ENCODE data around the gene ARPC5.

GRCh38 chr1:183596500-183596899 is 39.1 kb downstream of the ARPC5 start:
- TF ChIP-seq, protein P1, sequence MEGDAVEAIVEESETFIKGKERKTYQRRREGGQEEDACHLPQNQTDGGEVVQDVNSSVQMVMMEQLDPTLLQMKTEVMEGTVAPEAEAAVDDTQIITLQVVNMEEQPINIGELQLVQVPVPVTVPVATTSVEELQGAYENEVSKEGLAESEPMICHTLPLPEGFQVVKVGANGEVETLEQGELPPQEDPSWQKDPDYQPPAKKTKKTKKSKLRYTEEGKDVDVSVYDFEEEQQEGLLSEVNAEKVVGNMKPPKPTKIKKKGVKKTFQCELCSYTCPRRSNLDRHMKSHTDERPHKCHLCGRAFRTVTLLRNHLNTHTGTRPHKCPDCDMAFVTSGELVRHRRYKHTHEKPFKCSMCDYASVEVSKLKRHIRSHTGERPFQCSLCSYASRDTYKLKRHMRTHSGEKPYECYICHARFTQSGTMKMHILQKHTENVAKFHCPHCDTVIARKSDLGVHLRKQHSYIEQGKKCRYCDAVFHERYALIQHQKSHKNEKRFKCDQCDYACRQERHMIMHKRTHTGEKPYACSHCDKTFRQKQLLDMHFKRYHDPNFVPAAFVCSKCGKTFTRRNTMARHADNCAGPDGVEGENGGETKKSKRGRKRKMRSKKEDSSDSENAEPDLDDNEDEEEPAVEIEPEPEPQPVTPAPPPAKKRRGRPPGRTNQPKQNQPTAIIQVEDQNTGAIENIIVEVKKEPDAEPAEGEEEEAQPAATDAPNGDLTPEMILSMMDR (IDR thresholded peaks at IDR 0.05) = no peak
- TF ChIP-seq EP300 (IDR thresholded peaks at IDR 0.05) (no peak), POLR2A (IDR thresholded peaks at IDR 0.05; ENCODE audit: low read depth) (no peak), POLR2AphosphoS5 (IDR thresholded peaks at IDR 0.05) (no peak)
